Activated CD4-positive, CD25-positive, alpha-beta regulatory T cell treated with anti-CD3 and anti-CD28 coated beads, Interleukin-2, amount 50 U/mL, for 24 hours (primary cell): ENCODE results near the gene NRL.
A peak's percentile ranks its signal among the peaks of the same experiment; 100 is the strongest.

Experiments
- ATAC-seq, 2 donors: fragments of 150-1000 bp; cut with Tn5 transposase; one replicate each; pipeline ENCODE4 v1.10.0; 2021; ENCODE audit warnings: mild to moderate bottlenecking in 1 of 2, moderate library complexity in 1 of 2

Gene NRL

GRCh38 chr14:24065408-24065807, 49.3 kb downstream of the NRL start:
- no peak for ATAC-seq

GRCh38 chr14:24064856-24065255, 49.9 kb downstream of the NRL start:
- ATAC-seq = no peak

- no peak for ATAC-seq
Measured at GRCh38 chr14:24064091-24064795, 50.5 kb downstream of the NRL start.

- ATAC-seq = no peak
Measured at GRCh38 chr14:24063263-24063836, 51.4 kb downstream of the NRL start.

GRCh38 chr14:24062216-24062980, 52.4 kb downstream of the NRL start:
- no peak for ATAC-seq

GRCh38 chr14:24060984-24061913, 53.5 kb downstream of the NRL start:
- no peak for ATAC-seq

- ATAC-seq = no peak
Measured at GRCh38 chr14:24060443-24060842, 54.3 kb downstream of the NRL start.

GRCh38 chr14:24059841-24060388, 54.8 kb downstream of the NRL start:
- no peak for ATAC-seq

- no peak for ATAC-seq
Measured at GRCh38 chr14:24058951-24059475, 55.7 kb downstream of the NRL start.

- ATAC-seq = no peak
Measured at GRCh38 chr14:24058260-24058950, 56.3 kb downstream of the NRL start.

- ATAC-seq = no peak
Measured at GRCh38 chr14:24057867-24058259, 56.9 kb downstream of the NRL start.

- ATAC-seq = no peak
Measured at GRCh38 chr14:24057271-24057670, 57.5 kb downstream of the NRL start.

GRCh38 chr14:24056800-24057184, 58.0 kb downstream of the NRL start:
- ATAC-seq = no peak

GRCh38 chr14:24055971-24056799, 58.6 kb downstream of the NRL start:
- no peak for ATAC-seq

GRCh38 chr14:24054646-24055045, 60.1 kb downstream of the NRL start:
- no peak for ATAC-seq

GRCh38 chr14:24054324-24054641, 60.5 kb downstream of the NRL start:
- ATAC-seq = no peak

- no peak for ATAC-seq
Measured at GRCh38 chr14:24053548-24054323, 61.0 kb downstream of the NRL start.

GRCh38 chr14:24052656-24053547, 61.8 kb downstream of the NRL start:
- peak; percentile 84 to 85 for ATAC-seq
